Activated naive CD4-positive, alpha-beta T cell treated with anti-CD3 and anti-CD28 coated beads, Interleukin-2, amount 10 ng/mL, durations not matched to agents 7 days and 5 days (primary cell): ENCODE data around the gene TMEM18.

Experiments used
- CTCF ChIA-PET: fragments of 350-600 bp; sonication (Branson Sonifier 250); formaldehyde crosslinking; loops from one replicate; lab custom pipeline; 2021; ENCODE audit warnings: antibody characterized with exemption; lab: Charles Lee
- DNase-seq: peaks from one replicate; pipeline ENCODE4 v3.0.0-alpha.2; 2020
- H3K27ac Mint-ChIP-seq: one replicate; pipeline ENCODE4 v1.8.0; 2021; ENCODE audit warnings: mild to moderate bottlenecking, moderate library complexity, mixed read lengths
- H3K27me3 Mint-ChIP-seq: one replicate; pipeline ENCODE4 v1.8.0; 2021; ENCODE audit warnings: mild to moderate bottlenecking, mixed read lengths
- H3K36me3 Mint-ChIP-seq: one replicate; pipeline ENCODE4 v1.8.0; 2021; ENCODE audit warnings: mixed read lengths
- H3K4me1 Mint-ChIP-seq: one replicate; pipeline ENCODE4 v1.8.0; 2021; ENCODE audit warnings: mixed read lengths
- H3K4me3 Mint-ChIP-seq: one replicate; pipeline ENCODE4 v1.8.0; 2021; ENCODE audit warnings: mild to moderate bottlenecking, moderate library complexity, mixed read lengths
- H3K9me3 Mint-ChIP-seq: one replicate; pipeline ENCODE4 v1.8.0; 2021; ENCODE audit warnings: mixed read lengths

The TMEM18 gene

DNA sequence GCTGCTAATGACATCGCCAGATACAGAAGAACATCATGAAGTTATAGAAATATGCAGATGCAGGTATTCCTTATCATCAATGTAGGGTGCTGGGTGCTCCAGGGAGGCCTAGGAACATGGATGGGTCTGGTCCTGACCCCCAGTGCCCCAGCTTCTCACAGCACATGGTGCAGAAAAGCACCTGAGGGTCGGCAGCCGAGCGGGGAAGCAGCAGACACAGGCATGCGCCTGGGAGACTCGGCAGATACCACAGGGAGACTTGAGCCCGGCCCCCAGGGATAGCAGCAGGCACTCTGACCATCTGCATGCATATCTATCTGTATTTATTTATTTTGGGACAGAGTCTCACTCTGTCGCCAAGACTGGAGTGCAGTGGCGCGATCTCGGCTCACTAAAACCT lies 43.2 kb downstream of the TMEM18 start:
- Mint-ChIP-seq H3K27me3 (peaks cover 13% of the 10 kb centered on the region), H3K27ac (no peak overlapping the region), H3K4me1 (peaks cover 5% of the 10 kb centered on the region), H3K36me3 (no peaks in the 10 kb centered on the region), H3K4me3 (no peak overlapping the region), H3K9me3 (no peaks in the 10 kb centered on the region)
- DNase-seq, result no peak
- CTCF ChIA-PET, result interaction anchor here (0.8 to 1.2 kb wide), 2 partner anchors 153 to 577 kb away, joined by 3 to 4 read pairs; no protein-coding TSS in a partner anchor

- DNase-seq, result no peak
- no peaks in the 10 kb centered on the region for H3K36me3 Mint-ChIP-seq
- no peaks in the 10 kb centered on the region for H3K9me3 Mint-ChIP-seq
- no peak overlapping the region for H3K4me3 Mint-ChIP-seq
- CTCF ChIA-PET, result interaction anchor here (1.2 kb wide), 1 partner anchor 153 kb away, joined by 4 read pairs; no protein-coding TSS in a partner anchor
- peaks cover 5% of the 10 kb centered on the region for H3K4me1 Mint-ChIP-seq
- H3K27me3 Mint-ChIP-seq, result peaks cover 13% of the 10 kb centered on the region
- no peak overlapping the region for H3K27ac Mint-ChIP-seq
Observed at GRCh38 chr2:633371-633770, 43.8 kb downstream of the TMEM18 start.

GRCh38 chr2:632471-632870 lies 44.7 kb downstream of the TMEM18 start:
- peaks cover 13% of the 10 kb centered on the region for H3K27me3 Mint-ChIP-seq
- no peak for DNase-seq
- H3K36me3 Mint-ChIP-seq, result no peaks in the 10 kb centered on the region
- CTCF ChIA-PET, result interaction anchor here (1.1 kb wide), 1 partner anchor 386 kb away, joined by 3 read pairs; no protein-coding TSS in a partner anchor
- no peaks in the 10 kb centered on the region for H3K9me3 Mint-ChIP-seq
- H3K4me3 Mint-ChIP-seq, result no peak overlapping the region
- H3K4me1 Mint-ChIP-seq, result peaks cover 5% of the 10 kb centered on the region
- no peak overlapping the region for H3K27ac Mint-ChIP-seq

- peaks cover 9% of the 10 kb centered on the region for H3K27me3 Mint-ChIP-seq
- no peaks in the 10 kb centered on the region for H3K4me1 Mint-ChIP-seq
- no peaks in the 10 kb centered on the region for H3K36me3 Mint-ChIP-seq
- H3K27ac Mint-ChIP-seq, result no peak overlapping the region
- CTCF ChIA-PET, result interaction anchor here (1.1 kb wide), 1 partner anchor 385 kb away, joined by 3 read pairs; no protein-coding TSS in a partner anchor
- no peaks in the 10 kb centered on the region for H3K9me3 Mint-ChIP-seq
- DNase-seq, result no peak
- no peak overlapping the region for H3K4me3 Mint-ChIP-seq
Observed at GRCh38 chr2:631741-632140, 45.5 kb downstream of the TMEM18 start.

DNA sequence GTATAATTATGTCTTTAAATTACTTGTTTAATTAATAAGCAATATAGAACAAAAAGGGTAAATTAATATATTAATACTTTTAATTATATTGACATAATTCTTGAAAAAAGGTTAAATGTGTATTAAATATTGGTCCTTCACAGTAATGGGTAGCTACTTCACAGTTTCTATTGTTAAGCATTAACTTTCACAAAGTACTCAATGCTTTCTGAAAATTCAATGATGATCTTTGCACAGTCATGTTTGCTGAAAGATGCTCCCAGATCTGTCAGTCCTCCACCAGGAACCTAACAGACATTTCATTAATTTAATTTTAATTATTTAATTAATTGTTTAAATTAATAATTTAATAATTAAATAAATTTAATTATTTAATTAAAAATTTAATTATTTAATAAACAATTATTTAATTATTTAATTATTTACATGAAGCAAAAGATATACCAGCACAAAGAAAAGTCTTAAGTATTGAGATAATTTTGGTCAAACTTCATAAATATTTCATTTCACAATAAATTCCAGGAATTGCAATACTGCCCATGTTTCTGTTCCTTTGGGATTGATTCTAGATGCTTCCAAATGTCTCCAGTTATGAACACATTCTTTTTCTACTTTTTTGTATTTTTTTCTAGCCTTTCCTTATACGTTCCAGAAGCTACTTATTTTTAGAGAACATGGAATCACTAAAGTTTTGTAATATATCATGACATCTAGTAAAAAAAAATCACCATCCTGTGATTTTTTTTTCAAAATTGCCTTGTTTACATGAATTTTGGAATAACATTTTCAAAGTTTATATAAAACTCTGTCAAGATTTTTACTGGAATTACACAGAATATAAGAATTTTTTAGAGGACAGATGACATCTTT lies 46.5 kb downstream of the TMEM18 start:
- CTCF ChIA-PET, result no interaction called here
- Mint-ChIP-seq H3K4me3 (no peak overlapping the region), H3K4me1 (no peaks in the 10 kb centered on the region), H3K27me3 (peaks cover 6% of the 10 kb centered on the region), H3K27ac (no peak overlapping the region), H3K9me3 (no peaks in the 10 kb centered on the region), H3K36me3 (no peaks in the 10 kb centered on the region)
- no peak for DNase-seq

DNA sequence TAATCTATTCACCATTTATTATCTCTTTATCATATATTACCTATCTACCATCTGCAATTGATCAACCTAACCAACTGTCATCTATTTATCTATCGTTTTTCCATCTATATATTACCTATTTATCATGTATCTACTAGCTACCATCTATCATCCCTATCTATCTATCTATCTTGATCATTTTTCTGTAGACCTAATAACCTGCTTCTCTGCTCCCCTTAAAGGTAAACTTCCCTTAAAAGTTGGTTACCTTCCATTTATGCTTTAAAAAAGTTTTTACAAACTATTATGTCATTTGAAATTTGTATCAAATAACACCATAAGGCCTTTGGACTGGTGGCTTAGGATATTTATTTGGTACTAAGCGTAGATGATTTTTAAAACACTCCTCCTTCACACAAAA lies 47.2 kb downstream of the TMEM18 start:
- DNase-seq, result no peak
- no peaks in the 10 kb centered on the region for H3K9me3 Mint-ChIP-seq
- CTCF ChIA-PET, result no interaction called here
- no peaks in the 10 kb centered on the region for H3K36me3 Mint-ChIP-seq
- H3K4me1 Mint-ChIP-seq, result no peaks in the 10 kb centered on the region
- H3K27ac Mint-ChIP-seq, result no peak overlapping the region
- peaks cover 6% of the 10 kb centered on the region for H3K27me3 Mint-ChIP-seq
- no peak overlapping the region for H3K4me3 Mint-ChIP-seq

DNA sequence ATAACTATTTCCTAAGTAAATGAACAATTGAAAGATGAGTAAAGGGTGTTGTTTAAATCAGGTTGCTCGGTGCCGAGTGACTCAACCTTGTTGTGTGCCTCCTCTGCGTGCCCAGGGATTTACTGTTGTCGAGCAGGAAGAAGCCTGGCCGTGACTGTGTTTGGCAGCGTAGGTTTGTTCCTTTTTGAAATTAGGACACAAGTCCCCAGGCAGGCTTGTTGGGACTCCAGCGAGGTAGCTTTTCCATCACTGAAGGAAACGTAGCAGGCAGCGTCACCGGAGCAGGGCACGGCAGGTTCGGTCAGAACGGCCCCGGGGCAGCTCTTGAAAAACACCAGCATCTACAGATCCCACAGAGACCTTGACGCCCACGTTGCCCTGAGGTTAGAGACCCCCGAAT lies 48.6 kb downstream of the TMEM18 start:
- CTCF ChIA-PET, result no interaction called here
- H3K9me3 Mint-ChIP-seq, result no peaks in the 10 kb centered on the region
- H3K4me3 Mint-ChIP-seq, result no peak overlapping the region
- H3K4me1 Mint-ChIP-seq, result no peaks in the 10 kb centered on the region
- H3K27ac Mint-ChIP-seq, result no peak overlapping the region
- no peaks in the 10 kb centered on the region for H3K36me3 Mint-ChIP-seq
- H3K27me3 Mint-ChIP-seq, result no peaks in the 10 kb centered on the region
- DNase-seq, result no peak

DNA sequence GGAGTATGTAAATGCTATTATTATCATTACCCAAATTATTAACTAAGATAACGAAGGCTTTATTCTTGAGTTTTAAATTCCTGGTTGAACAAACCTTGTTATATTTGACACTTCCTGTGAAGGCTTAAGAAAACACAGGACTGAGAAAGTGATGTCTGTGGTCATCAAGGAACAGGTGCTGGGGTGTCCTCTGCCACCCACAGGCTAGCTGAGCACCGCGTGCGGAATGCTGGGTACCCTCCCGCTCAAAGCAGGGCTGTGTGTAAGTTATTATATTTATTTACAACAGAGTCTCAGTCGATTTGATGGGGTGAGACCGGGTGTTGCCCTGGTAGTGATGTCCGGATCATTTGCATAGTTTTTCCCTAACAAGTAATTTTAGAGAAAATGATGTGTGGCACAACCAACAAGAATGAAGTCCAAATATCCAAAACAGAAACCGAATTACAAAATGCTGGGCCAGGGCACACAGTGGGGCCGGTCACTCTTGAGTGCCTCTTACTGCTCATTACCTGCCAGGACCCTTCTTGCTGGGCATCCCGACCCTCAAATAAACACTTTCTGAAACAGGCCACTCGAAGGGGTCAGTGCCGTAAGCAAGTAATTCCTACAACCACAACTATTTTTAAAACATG lies 49.2 kb downstream of the TMEM18 start:
- Mint-ChIP-seq H3K9me3 (no peaks in the 10 kb centered on the region), H3K27me3 (no peaks in the 10 kb centered on the region), H3K4me1 (no peaks in the 10 kb centered on the region), H3K36me3 (no peaks in the 10 kb centered on the region), H3K27ac (no peak overlapping the region), H3K4me3 (no peak overlapping the region)
- CTCF ChIA-PET, result no interaction called here
- no peak for DNase-seq

- H3K27ac Mint-ChIP-seq, result no peak overlapping the region
- CTCF ChIA-PET, result no interaction called here
- no peaks in the 10 kb centered on the region for H3K36me3 Mint-ChIP-seq
- no peaks in the 10 kb centered on the region for H3K9me3 Mint-ChIP-seq
- no peak overlapping the region for H3K4me3 Mint-ChIP-seq
- H3K27me3 Mint-ChIP-seq, result no peaks in the 10 kb centered on the region
- DNase-seq, result no peak
- no peaks in the 10 kb centered on the region for H3K4me1 Mint-ChIP-seq
Observed at GRCh38 chr2:627340-627709, 49.9 kb downstream of the TMEM18 start.

- Mint-ChIP-seq H3K27ac (no peak overlapping the region), H3K9me3 (no peaks in the 10 kb centered on the region), H3K4me1 (no peaks in the 10 kb centered on the region), H3K4me3 (no peak overlapping the region), H3K36me3 (no peaks in the 10 kb centered on the region), H3K27me3 (no peaks in the 10 kb centered on the region)
- CTCF ChIA-PET, result interaction anchor here (1.3 kb wide), 1 partner anchor 9 kb away, joined by 3 read pairs; no protein-coding TSS in a partner anchor
- DNase-seq, result no peak
Observed at GRCh38 chr2:626491-627339, 50.5 kb downstream of the TMEM18 start.

DNA sequence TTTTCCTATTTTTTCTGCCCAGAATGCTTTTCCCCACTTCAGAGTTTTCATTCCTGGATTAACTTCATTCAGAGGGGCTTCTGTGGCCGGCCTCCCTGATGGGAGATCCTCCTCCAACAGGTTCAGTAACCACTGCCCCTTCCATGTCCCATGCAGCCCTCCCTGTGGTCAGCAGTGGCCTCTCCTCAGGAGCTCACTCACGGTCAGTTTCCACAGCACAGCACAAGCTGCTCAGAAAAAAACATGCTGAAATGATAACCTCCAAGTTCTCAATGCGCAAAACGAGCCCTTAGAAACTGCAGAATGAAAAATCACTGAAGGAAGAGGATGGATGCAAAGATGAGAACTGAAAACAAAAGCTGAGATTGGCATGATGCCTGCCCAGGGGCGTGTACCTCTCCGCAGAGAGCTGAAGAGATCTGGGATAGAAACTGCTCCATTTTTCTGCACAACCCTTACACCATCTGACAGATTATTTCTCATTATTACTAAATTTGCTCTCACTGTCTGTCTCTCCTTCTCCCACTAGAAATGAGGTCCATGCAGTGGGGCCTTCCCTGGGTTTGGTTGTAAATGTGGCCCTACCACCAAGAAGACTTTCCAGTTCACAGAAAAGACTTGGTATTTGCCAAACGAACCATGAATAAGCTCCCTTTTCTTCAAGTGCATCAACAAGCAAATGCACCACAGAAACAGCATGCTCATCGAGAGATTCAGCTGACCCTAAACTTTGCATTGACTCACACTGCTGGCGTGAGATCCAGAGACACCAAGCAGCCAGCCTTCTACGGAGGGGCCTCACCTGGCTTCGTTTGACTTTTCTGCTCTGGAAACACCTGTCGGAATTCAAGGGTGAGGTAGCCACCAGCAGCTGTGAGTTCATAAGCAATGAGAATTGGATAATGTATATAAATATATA lies 51.5 kb downstream of the TMEM18 start:
- no peaks in the 10 kb centered on the region for H3K4me1 Mint-ChIP-seq
- H3K4me3 Mint-ChIP-seq, result no peak overlapping the region
- no peak overlapping the region for H3K27ac Mint-ChIP-seq
- no peak for DNase-seq
- H3K27me3 Mint-ChIP-seq, result no peaks in the 10 kb centered on the region
- H3K36me3 Mint-ChIP-seq, result no peaks in the 10 kb centered on the region
- CTCF ChIA-PET, result interaction anchor here (1.3 kb wide), 1 partner anchor 10 kb away, joined by 3 read pairs; no protein-coding TSS in a partner anchor
- H3K9me3 Mint-ChIP-seq, result no peaks in the 10 kb centered on the region

- CTCF ChIA-PET, result interaction anchor here (1.3 kb wide), 1 partner anchor 11 kb away, joined by 3 read pairs; no protein-coding TSS in a partner anchor
- no peaks in the 10 kb centered on the region for H3K9me3 Mint-ChIP-seq
- H3K27me3 Mint-ChIP-seq, result no peaks in the 10 kb centered on the region
- DNase-seq, result no peak
- no peaks in the 10 kb centered on the region for H3K4me1 Mint-ChIP-seq
- no peak overlapping the region for H3K27ac Mint-ChIP-seq
- no peak overlapping the region for H3K4me3 Mint-ChIP-seq
- no peaks in the 10 kb centered on the region for H3K36me3 Mint-ChIP-seq
Observed at GRCh38 chr2:624551-625347, 52.5 kb downstream of the TMEM18 start.

- no peak overlapping the region for H3K4me3 Mint-ChIP-seq
- no peaks in the 10 kb centered on the region for H3K9me3 Mint-ChIP-seq
- no peaks in the 10 kb centered on the region for H3K36me3 Mint-ChIP-seq
- no peaks in the 10 kb centered on the region for H3K27me3 Mint-ChIP-seq
- no peaks in the 10 kb centered on the region for H3K4me1 Mint-ChIP-seq
- H3K27ac Mint-ChIP-seq, result no peak overlapping the region
- DNase-seq, result no peak
- CTCF ChIA-PET, result no interaction called here
Observed at GRCh38 chr2:624096-624495, 53.1 kb downstream of the TMEM18 start.
